HG02588 (cell line): ENCODE results near the gene HS3ST6.
"Not testable (repeated sequence)": the region's sequence is repeated elsewhere in the genome, so short reads cannot be mapped to it uniquely, and the experiment has no call there.

ENCODE experiments used
- ATAC-seq: cut with Tn5 transposase; IDR thresholded peaks from one replicate; pipeline ENCODE4 v1.9.1; 2021; ENCODE audit warnings: mild to moderate bottlenecking, moderate library complexity; ENCODE audit not compliant: unreplicated experiment

The HS3ST6 gene

GRCh38 chr16:1884155-1884760, 34.0 kb downstream of the HS3ST6 start:
- ATAC-seq: no peak

GRCh38 chr16:1881172-1881571, 37.0 kb downstream of the HS3ST6 start:
- not testable (repeated sequence) for ATAC-seq

GRCh38 chr16:1879477-1879876, 38.7 kb downstream of the HS3ST6 start:
- ATAC-seq: no peak

- no peak for ATAC-seq
These were observed 40.0 kb downstream of the HS3ST6 start for GRCh38 chr16:1878256-1878655.

- no peak for ATAC-seq
These were observed 40.4 kb downstream of the HS3ST6 start for GRCh38 chr16:1877804-1878203.

- no peak for ATAC-seq
These were observed 41.1 kb downstream of the HS3ST6 start for GRCh38 chr16:1877089-1877488.

GRCh38 chr16:1876468-1876867, 41.7 kb downstream of the HS3ST6 start:
- no peak for ATAC-seq

GRCh38 chr16:1876066-1876465, 42.1 kb downstream of the HS3ST6 start:
- ATAC-seq: not testable (repeated sequence)

- no peak for ATAC-seq
These were observed 43.4 kb downstream of the HS3ST6 start for GRCh38 chr16:1874854-1875253.

- no peak for ATAC-seq
These were observed 46.1 kb downstream of the HS3ST6 start, which contains the start of gene MEIOB for GRCh38 chr16:1871974-1872635. Gene MEIOB, minus strand, starts transcription at chr16:1872164. Its CDS starts 3,989 bp downstream, at chr16:1868175.

- no peak for ATAC-seq
These were observed 47.7 kb downstream of the HS3ST6 start for GRCh38 chr16:1870365-1871082.

GRCh38 chr16:1865902-1866690, 52.1 kb downstream of the HS3ST6 start:
- ATAC-seq: no peak

- no peak for ATAC-seq
These were observed 54.3 kb downstream of the HS3ST6 start for GRCh38 chr16:1863681-1864460.

- ATAC-seq: no peak
These were observed 55.8 kb downstream of the HS3ST6 start for GRCh38 chr16:1862394-1862793.

- no peak for ATAC-seq
These were observed 56.5 kb downstream of the HS3ST6 start for GRCh38 chr16:1861730-1862129.
